ENCODE results near the gene NCK2.
A peak's percentile ranks its signal among the peaks of the same experiment; 100 is the strongest.

The NCK2 gene

DNA sequence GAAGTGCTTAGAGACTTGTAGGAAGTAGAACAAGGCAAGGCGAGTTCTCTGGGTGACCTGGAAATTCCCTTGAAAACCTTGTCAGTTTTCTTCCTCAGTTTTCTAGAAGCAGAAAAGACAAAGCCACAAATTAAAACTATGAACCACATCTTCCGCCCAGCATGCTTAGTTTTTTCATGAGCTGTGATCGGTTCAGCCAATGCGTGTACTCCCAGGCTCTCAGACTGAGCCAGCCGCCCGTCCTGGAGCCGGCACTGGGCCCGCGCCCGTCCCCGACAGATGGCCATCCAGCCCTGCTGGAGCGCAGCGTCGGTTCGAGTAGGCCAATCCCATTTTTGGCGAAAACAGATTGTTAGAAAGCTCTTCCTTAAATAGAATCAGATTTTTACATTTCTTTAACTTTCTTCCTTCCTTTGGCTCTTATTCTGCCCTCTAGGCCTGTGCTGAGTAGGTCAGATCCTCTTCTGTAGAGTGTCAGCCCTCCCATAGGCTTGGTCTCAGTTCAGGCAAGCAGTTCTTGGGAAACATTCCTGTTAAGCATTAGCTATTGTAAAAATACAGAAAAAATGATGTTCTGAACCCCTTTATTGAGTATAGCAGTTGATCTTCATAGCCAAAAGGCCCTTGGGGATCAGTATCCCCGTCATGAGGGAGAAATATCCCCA is 112.5 kb downstream of the NCK2 start:
- no peaks in the 10 kb centered on the region for H3K9me3 Mint-ChIP-seq
- ATAC-seq (peak; percentile 69), DNase-seq (ENCODE audit: low spot score in 2 of 2) (peak in 1 of 2 donors; percentile 64)
- peak overlapping the region; percentile 58 for H3K4me3 Mint-ChIP-seq
- peaks cover 74% of the 10 kb centered on the region for H3K36me3 Mint-ChIP-seq
- H3K27ac Mint-ChIP-seq: peak overlapping the region; percentile 84
- peaks cover 85% of the 10 kb centered on the region for H3K4me1 Mint-ChIP-seq

DNA sequence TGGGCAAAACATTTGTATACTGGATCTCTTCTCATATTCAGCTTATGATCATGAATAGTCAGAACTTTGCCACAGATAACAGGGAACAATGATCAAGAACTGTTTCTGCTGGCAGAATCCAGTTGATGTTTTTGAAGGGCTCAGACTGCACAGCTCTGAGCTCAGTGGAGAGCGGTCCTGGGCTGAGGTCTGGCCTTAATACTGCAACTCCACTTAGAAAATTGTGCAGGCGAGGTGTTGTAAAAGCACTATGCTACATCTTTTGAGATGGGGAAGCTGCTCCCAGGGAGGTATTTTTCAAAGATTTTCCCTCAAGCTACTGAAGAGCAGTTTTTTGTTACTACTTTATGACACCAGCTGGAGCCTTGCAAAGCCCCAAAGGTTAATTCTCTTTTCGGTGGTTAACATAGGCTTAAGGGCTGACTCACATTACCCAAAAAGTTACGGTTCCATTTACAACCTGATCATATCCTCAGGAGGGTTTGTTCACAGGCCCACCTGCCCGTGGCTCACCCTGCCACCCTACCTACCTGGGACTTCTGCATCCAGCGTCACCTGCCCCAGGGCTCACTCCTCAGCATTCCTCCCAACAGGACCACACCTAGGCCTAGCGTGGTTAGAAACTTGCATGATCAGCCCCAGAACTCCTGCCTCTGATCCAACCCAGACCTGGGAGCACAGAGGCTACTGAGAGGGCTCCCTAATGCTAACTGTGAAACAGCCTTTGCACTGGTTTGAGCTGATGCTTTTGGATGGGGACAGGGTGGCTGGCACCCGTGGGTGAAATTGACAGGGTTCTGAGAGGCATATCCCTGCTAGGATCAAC is 114.4 kb downstream of the NCK2 start:
- Mint-ChIP-seq H3K27ac (peak overlapping the region; percentile 84), H3K9me3 (no peaks in the 10 kb centered on the region), H3K4me1 (peaks cover 88% of the 10 kb centered on the region), H3K36me3 (peaks cover 79% of the 10 kb centered on the region), H3K4me3 (peak overlapping the region; percentile 58)
- ATAC-seq (peak; percentile 84), DNase-seq (ENCODE audit: low spot score in 2 of 2) (no peak)

DNA sequence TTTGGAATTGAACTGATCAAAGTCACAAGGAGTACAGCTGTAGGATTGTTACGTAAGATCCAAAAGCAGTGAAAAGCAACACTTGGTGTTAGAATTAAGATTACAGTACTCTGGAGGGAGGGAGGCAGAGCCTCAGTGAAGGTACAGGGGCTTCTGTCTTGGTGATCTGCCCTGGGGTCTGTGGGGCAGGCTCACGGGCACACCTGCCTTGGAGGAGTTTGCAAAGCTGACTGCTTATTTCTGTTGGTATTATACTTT is 114.9 kb downstream of the NCK2 start:
- no peak for DNase-seq (ENCODE audit: low spot score in 2 of 2)
- ATAC-seq: no peak
- Mint-ChIP-seq H3K9me3 (no peaks in the 10 kb centered on the region), H3K36me3 (peaks cover 80% of the 10 kb centered on the region), H3K4me1 (peaks cover 94% of the 10 kb centered on the region), H3K4me3 (peak overlapping the region; percentile 58), H3K27ac (no peak overlapping the region)

DNA sequence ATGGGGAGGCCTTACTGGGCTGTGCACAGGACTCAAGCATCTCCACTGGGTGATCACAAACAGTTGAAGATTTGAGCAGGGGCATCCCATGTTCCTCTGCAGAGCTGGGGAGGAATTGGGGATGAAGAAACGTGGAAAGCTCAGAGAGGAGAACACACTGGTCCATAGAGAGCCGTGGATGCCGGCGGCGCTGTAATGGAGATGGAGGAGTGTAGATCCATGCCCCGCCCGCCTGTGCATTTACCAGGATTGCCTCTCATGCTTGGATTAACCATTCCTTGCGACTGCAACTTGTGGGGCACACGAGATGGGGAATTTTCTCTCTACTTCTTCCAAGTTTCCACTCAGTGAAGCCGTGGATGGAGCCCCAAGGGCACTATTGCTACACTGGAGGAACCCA is 115.9 kb downstream of the NCK2 start:
- Mint-ChIP-seq H3K4me1 (peaks cover 94% of the 10 kb centered on the region), H3K36me3 (peaks cover 78% of the 10 kb centered on the region), H3K4me3 (no peak overlapping the region), H3K27ac (no peak overlapping the region), H3K9me3 (no peaks in the 10 kb centered on the region)
- DNase-seq (ENCODE audit: low spot score in 2 of 2) (no peak), ATAC-seq (no peak)

DNA sequence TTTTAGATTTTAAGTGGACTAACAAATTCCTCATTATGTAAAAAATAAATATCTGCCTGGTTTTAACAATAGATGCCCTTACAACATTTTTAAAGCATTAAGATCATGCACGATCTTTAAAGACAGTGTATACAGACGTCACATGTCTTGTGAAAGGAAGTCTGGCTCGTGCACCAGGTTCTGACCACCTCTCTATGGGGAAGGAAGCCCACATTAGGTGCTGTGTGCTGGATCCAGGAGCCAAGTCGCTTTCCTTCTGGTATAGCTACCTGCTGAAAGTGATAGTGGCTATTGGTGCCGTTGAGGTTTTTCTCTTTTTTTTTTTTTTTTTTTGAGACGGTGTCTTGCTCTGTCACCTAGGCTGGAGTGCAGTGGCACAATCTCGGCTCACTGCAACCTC is 116.5 kb downstream of the NCK2 start:
- H3K27ac Mint-ChIP-seq: no peak overlapping the region
- ATAC-seq (no peak), DNase-seq (ENCODE audit: low spot score in 2 of 2) (no peak)
- peaks cover 72% of the 10 kb centered on the region for H3K36me3 Mint-ChIP-seq
- peaks cover 90% of the 10 kb centered on the region for H3K4me1 Mint-ChIP-seq
- no peaks in the 10 kb centered on the region for H3K9me3 Mint-ChIP-seq
- H3K4me3 Mint-ChIP-seq: no peak overlapping the region

DNA sequence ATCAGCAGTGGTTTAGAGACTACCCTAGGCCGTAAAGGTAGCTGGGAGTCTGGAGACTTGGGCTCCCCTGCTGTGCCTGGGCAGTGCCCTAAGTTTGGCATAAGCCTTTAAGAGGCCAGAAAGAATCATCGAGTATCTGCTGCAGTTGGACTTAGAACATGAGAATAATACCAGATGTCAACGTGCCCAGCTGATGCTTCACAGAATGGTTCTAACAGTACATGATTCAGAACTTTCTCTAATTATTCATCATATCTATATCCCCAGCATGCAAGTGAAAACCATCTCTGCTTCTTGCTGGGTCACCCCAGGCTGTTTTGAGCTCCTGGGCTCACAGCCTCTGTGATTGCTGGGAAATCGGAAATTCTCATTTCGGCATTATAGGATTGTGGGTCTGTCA is 118.1 kb downstream of the NCK2 start:
- ATAC-seq (peak; percentile 62), DNase-seq (ENCODE audit: low spot score in 2 of 2) (no peak)
- no peaks in the 10 kb centered on the region for H3K9me3 Mint-ChIP-seq
- peak overlapping the region; percentile 37 for H3K4me3 Mint-ChIP-seq
- H3K4me1 Mint-ChIP-seq: peaks cover 85% of the 10 kb centered on the region
- H3K27ac Mint-ChIP-seq: peak overlapping the region; percentile 91
- H3K36me3 Mint-ChIP-seq: peaks cover 58% of the 10 kb centered on the region

DNA sequence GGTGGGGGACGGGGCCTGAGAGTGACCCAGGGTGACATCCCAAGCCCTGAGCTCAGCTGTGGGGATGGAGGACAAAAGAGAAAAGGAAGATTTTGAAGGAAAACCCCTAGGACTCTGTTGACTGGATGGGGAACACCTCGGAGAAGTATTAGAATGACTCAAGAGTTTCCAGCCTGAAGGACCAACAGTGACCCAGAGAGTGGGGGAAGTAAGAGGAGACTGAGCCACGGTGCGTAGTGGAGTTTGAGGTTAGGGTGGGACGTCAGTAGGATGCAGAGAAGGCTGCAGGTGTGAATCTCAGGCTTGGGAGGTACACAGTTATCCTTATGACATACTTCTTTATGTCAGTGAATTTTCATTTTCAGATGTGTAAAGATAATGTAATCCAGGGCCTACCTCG is 119.5 kb downstream of the NCK2 start:
- Mint-ChIP-seq H3K27ac (peak overlapping the region; percentile 91), H3K36me3 (peaks cover 54% of the 10 kb centered on the region), H3K4me3 (peak overlapping the region; percentile 37), H3K9me3 (no peaks in the 10 kb centered on the region), H3K4me1 (peaks cover 83% of the 10 kb centered on the region)
- ATAC-seq (peak; percentile 64), DNase-seq (ENCODE audit: low spot score in 2 of 2) (no peak)

DNA sequence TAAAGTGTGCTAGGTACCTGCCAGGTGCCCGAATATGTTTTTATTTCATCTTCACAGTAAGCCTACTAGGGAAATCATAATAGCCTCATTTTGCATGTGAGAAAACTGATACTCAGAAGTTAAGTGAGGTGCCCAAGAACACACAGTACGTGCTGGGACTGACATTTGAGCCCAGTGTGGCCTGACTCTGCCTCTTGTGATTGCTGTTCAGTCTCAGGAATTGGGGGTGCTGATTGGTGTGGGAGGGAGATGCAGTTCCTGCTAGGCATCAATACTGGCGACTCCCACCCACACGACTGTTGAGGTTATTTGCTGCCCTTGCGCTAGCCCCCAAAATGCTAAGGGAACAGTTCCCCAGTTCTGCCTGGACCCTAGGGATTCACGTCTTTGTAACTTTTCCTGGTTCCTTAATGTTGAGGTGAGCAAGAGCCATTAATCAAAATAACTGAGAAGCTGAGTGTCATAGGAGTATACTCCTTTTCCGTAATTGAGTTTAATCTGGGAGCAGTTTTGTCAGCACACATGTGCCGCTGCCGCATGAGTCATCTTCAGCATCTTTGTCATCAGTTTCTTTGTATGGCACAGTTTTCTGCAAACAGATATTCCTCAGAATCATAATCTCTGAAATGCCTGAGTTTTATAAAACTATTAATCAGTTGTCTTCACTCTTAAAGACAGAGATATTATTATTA is 120.7 kb downstream of the NCK2 start:
- DNase-seq (ENCODE audit: low spot score in 2 of 2): no peak
- H3K36me3 Mint-ChIP-seq: peaks cover 54% of the 10 kb centered on the region
- H3K27ac Mint-ChIP-seq: peak overlapping the region; percentile 91
- H3K4me3 Mint-ChIP-seq: peak overlapping the region; percentile 37
- no peaks in the 10 kb centered on the region for H3K9me3 Mint-ChIP-seq
- H3K4me1 Mint-ChIP-seq: peaks cover 77% of the 10 kb centered on the region
- ATAC-seq: peak; percentile 52

DNA sequence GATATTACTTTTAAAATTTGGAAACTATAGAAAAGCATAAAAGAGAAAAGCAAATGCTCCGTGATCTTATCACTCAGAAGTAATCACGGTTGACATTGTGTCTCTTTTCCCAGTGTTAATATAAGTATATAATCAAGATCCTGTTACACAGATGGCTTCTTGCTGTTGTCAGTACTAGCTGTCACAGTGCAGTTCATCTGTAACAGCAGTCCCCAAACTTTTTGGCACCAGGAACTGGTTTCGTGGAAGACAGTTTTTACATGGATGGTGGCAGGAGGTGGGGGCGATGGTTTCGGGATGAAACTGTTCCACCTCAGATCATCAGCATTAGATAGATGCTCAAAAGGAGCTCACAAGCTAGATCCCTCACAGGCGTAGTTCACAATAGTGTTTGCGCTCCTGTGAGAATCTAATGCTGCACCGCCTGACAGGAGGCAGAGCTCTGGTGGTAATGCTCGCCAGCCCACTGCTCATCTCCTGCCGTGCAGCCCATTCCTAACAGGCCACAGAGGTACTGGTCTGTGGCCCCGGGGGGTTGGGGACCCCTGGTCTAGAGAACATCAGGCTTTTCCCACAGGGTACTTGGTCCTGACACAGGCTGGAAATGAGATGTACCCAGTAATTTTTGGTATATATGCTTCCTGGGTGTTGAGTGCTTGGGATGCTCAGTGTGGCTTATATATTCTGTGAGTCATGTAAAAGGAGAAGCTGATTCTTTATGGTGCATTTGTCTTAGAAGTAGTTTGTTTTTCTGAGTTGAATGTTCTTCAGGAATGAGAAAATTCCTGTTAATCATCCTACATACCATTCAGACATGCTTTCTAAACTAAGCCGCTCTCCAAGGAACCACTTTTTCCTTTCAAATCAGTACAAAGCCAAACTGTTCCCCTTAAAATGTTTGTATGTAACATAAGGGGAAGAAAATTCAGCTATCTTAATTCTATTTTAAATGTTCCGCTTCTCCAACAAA is 121.8 kb downstream of the NCK2 start:
- DNase-seq (ENCODE audit: low spot score in 2 of 2) (no peak), ATAC-seq (no peak)
- H3K4me1 Mint-ChIP-seq: peaks cover 76% of the 10 kb centered on the region
- no peak overlapping the region for H3K4me3 Mint-ChIP-seq
- H3K36me3 Mint-ChIP-seq: peaks cover 53% of the 10 kb centered on the region
- no peak overlapping the region for H3K27ac Mint-ChIP-seq
- no peaks in the 10 kb centered on the region for H3K9me3 Mint-ChIP-seq

DNA sequence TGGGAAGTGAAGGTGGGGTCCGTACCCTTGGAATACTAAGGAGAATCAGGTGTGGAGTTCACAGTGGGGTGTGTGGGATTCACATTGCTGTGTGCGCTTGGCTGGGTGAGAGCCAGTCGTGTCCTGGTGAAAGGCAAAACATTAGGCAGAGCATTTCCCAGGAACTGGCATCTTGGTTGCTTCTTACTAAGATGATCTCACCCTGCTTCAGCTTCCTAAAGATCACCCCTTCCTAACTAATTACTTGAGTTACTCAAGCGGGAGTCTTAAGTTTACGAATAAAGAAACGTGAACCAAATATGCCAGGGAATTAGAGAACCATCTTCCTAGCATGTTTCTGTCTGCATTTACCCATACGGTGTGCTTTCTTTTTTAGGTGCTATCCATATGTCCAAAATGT is 122.9 kb downstream of the NCK2 start:
- Mint-ChIP-seq H3K4me1 (peaks cover 78% of the 10 kb centered on the region), H3K4me3 (no peak overlapping the region), H3K36me3 (peaks cover 55% of the 10 kb centered on the region), H3K27ac (no peak overlapping the region), H3K9me3 (no peaks in the 10 kb centered on the region)
- DNase-seq (ENCODE audit: low spot score in 2 of 2) (no peak), ATAC-seq (no peak)

DNA sequence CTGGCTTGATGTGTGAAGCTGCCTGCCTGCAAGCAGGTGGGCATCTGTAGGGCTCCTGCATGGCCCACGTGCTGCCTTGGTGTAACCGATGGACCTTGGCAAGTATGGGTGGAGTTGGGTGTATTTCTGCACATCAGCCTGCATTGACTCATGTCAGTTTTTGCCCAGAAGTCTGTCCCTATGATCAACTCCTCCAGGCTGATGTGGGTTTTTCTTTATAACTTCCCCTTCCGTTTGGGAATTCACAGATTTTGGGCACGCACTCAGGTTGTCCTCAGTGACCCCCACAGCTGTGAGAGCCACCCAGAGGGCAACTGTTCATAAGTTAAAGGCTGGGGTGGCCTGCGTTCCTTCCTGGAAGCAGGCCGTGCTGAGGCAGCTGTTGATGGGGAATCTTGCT is 123.3 kb downstream of the NCK2 start:
- Mint-ChIP-seq H3K4me3 (no peak overlapping the region), H3K27ac (peak overlapping the region; percentile 21), H3K9me3 (no peaks in the 10 kb centered on the region), H3K4me1 (peaks cover 78% of the 10 kb centered on the region), H3K36me3 (peaks cover 55% of the 10 kb centered on the region)
- ATAC-seq (no peak), DNase-seq (ENCODE audit: low spot score in 2 of 2) (no peak)

DNA sequence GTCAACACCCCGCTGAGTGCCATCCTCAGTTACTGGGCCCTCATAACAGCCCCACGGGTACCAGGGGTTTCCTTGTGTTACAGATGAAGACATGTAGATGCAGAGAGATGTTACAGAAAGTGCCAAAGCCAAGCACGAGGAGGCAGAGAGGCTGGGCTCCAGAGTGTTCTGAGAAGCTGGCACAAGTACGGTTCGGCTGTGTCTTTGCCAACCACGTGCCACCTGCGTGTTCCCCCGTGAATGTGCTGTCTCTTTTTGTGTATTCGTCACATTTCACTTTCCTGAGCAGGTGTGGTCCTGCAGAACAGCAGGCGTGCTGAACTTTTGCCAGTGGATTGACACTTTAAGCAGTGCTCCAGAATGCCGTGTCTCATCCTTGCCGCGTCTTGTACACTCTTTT is 124.6 kb downstream of the NCK2 start:
- Mint-ChIP-seq H3K9me3 (no peaks in the 10 kb centered on the region), H3K4me1 (peaks cover 78% of the 10 kb centered on the region), H3K36me3 (peaks cover 58% of the 10 kb centered on the region), H3K4me3 (no peak overlapping the region), H3K27ac (no peak overlapping the region)
- DNase-seq (ENCODE audit: low spot score in 2 of 2) (no peak), ATAC-seq (no peak)

DNA sequence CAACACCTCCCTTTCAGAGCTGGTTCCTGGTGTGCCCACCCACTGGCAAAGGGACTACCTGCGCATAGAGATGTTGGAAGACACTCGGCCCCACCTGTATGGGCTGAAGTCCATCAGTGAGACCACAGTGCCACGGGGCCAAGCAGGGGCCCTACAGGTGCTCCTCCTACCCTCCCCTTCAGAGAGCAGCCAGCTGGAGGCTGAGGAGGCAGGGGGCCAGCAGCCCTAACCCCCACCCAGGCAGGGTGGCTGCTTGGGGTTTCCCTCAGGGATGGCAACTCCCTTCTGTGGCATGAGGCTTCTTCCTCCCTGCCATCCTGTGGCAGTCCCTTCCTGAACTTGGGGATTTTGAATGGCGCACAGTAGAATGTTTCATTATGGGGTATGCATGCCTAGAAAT is 125.3 kb downstream of the NCK2 start:
- peaks cover 75% of the 10 kb centered on the region for H3K4me1 Mint-ChIP-seq
- no peak overlapping the region for H3K4me3 Mint-ChIP-seq
- H3K9me3 Mint-ChIP-seq: no peaks in the 10 kb centered on the region
- no peak for DNase-seq (ENCODE audit: low spot score in 2 of 2)
- H3K36me3 Mint-ChIP-seq: peaks cover 53% of the 10 kb centered on the region
- ATAC-seq: no peak
- no peak overlapping the region for H3K27ac Mint-ChIP-seq

DNA sequence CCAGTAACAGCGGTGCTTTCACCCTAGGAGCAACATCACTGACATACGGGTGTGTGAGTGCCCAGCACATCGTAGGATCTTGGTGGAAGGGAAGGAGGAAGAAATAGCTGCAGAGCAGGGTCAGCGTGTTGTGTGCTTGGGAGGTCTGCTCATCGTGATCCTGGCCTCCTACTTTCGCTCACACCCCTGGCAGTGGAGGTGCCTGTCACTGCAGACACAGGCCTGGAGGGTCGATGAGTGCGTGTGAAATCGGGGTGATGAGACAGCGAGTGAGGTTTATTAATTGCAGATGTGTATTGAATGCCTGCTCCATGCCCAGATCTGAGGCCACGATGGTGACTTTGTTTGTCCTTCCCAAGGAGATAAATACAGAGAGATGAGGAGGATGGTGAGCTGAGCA is 126.1 kb downstream of the NCK2 start:
- Mint-ChIP-seq H3K9me3 (no peaks in the 10 kb centered on the region), H3K4me3 (peak overlapping the region; percentile 2), H3K27ac (no peak overlapping the region), H3K36me3 (peaks cover 50% of the 10 kb centered on the region), H3K4me1 (peaks cover 74% of the 10 kb centered on the region)
- DNase-seq (ENCODE audit: low spot score in 2 of 2) (no peak), ATAC-seq (no peak)

All from stimulated activated effector memory CD8-positive, alpha-beta T cell treated with anti-CD3 and anti-CD28 coated beads, Interleukin-12 subunit alpha, Interleukin-12 subunit beta, amount 100 ng/mL, for 72 hours (primary cell).